GM12865 (cell line): Measurements from ENCODE around the gene FANCC.
"Not testable (repeated sequence)": the region's sequence is repeated elsewhere in the genome, so short reads cannot be mapped to it uniquely, and the experiment has no call there.

Experiments used
- DNase-seq: peaks from one replicate; pipeline ENCODE4 v3.0.0; 2010; ENCODE audit warnings: low read depth
- H3K4me3 ChIP-seq: 2 replicates; pipeline ENCODE4 v1.5.1; 2011; ENCODE audit warnings: mild to moderate bottlenecking, low read depth, low read length, control low read depth
- TF ChIP-seq, protein P1 (sequence below): IDR thresholded peaks from 2 replicates; pipeline ENCODE4 v1.5.1; 2011; ENCODE audit warnings: low read length, control low read depth, low read depth, inconsistent platforms; ENCODE audit not compliant: insufficient read depth; ENCODE audit errors: missing control alignments

Gene FANCC

DNA sequence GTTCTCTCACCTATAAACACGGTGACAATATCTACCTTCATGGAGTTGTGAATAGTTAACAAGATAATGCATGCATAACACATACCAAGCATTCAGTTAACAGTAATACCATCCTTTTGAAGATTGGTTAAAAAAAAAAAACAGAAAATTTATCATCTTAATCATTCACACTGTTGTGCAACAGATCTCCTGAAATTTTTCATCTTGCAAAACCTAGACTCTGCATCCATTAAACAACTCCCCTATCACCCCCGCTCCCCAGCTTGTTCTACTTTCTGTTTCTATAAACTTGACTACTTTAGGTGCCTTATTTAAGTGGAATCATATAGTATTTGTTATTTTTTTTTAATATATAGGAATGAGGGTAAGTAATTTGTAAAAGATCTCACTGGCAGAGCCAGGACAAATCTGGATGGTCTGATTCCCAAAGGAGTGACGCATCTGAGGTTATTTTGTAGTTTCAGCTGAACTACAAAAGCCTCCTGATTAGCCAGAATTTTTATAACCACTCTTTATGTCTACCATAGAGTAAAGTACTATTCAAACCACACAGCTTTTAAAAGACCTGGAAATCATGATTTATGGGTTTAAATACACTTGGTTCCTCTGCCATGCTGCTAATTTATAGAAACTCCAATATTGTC, 93.0 kb downstream of the FANCC start:
- TF ChIP-seq, protein P1, sequence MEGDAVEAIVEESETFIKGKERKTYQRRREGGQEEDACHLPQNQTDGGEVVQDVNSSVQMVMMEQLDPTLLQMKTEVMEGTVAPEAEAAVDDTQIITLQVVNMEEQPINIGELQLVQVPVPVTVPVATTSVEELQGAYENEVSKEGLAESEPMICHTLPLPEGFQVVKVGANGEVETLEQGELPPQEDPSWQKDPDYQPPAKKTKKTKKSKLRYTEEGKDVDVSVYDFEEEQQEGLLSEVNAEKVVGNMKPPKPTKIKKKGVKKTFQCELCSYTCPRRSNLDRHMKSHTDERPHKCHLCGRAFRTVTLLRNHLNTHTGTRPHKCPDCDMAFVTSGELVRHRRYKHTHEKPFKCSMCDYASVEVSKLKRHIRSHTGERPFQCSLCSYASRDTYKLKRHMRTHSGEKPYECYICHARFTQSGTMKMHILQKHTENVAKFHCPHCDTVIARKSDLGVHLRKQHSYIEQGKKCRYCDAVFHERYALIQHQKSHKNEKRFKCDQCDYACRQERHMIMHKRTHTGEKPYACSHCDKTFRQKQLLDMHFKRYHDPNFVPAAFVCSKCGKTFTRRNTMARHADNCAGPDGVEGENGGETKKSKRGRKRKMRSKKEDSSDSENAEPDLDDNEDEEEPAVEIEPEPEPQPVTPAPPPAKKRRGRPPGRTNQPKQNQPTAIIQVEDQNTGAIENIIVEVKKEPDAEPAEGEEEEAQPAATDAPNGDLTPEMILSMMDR, result no peak
- DNase-seq, result no peak
- H3K4me3 ChIP-seq, result no peak overlapping the region

DNA sequence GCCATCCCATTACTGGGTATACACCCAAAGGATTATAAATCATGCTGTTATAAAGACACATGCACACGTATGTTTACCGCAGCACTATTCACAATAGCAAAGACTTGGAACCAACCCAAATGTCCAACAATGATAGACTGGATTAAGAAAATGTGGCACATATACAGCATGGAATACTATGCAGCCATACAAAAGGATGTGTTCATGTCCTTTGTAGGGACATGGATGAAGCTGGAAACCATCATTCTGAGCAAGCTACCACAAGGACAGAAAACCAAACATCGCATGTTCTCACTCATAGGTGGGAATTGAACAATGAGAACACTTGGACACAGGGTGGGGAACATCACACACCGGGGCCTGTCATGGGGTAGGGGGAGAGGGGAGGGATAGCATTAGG, 97.2 kb downstream of the FANCC start:
- not testable (repeated sequence) for H3K4me3 ChIP-seq

DNA sequence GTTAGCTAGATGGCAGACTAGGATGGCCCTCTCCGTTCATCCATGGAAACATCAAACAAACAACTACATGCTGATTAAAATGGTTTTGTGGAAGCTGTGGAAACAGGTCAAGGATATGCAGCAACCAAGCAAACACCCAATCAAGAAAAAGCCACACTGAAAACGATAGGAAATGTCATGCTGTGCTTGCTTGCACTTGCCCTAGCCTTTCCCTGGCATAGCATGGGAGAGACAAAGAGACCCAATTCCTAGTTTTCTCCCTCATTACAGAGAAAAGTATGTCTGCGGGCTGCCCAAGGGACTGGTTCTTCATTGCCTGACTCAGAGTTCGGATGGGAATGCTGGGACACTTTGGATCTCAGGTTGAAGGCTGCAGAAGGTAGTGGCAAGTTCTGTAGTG, 98.7 kb downstream of the FANCC start:
- DNase-seq, result no peak
- TF ChIP-seq, protein P1, result no peak

More for the DNA sequence above, 97.2 kb downstream of the FANCC start:
- DNase-seq, result not testable (repeated sequence)

DNA sequence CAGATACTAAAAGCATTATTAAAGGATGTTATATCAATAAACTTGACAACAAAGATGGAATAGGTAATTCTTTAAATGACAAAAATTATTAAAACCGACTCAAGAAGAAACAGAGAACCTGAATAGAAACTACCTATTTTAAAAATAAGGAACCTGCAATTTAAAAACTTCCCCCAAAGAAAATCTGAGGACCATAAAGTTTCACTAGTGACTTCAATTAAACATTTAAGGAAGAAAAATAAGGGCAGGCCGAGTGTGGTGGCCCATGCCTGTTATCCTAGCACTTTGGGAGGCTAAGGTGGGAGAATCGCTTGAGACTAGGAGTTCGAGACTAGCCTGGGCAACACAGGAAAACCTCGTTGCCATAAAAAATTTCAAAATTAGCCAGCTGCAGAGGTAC, 99.6 kb downstream of the FANCC start:
- no peak overlapping the region for H3K4me3 ChIP-seq
- DNase-seq, result no peak
- TF ChIP-seq, protein P1, result no peak

More for the DNA sequence above, 98.7 kb downstream of the FANCC start:
- no peak overlapping the region for H3K4me3 ChIP-seq

DNA sequence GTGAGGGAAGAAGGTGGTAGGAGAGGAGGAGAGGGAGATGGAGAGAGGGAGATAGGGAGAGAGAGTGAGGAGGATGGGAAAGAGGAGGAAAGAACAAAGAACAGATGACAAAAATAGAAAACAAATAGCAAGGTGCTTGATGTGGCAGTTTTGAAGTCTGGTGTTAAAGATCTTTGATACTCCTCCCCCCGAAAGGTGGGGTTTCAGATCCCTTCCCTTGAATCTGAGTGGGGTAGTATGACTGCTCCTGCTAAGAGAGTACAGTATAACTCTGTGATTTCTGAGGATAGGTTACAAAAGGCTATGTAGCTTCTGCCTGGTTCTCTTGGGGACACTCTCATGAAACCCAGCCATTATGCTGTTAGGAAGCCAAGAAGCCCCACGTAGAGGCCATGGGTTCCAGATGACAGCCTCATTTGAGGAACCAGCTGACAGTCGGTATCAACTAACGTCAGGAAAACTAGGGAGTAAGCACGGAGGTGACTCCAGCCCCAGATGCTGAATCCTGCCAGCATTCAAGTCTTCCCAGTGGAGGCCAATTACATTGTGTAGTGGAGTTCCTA, 102.1 kb downstream of the FANCC start:
- TF ChIP-seq, protein P1, result no peak
- H3K4me3 ChIP-seq, result no peak overlapping the region
- no peak for DNase-seq

DNA sequence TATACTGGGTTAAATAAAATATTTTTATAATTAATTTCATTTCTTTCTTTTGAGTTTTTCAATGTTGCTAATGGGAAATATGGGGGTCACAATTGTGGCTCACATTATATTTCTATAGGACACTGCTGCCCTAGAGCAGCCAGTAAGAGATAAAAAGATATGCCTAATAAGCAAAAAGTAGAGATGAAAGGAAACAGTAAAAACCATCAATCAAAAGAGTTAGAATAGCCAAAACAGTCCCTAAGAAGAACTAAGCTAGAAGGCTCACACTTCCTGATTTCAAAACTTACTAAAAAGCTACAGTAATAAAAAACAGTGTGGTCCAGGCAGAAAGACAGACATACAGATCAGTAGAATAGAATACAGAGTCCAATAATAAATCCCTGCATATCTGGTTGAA, 104.4 kb downstream of the FANCC start:
- H3K4me3 ChIP-seq, result no peak overlapping the region
- TF ChIP-seq, protein P1, result no peak
- DNase-seq, result no peak

DNA sequence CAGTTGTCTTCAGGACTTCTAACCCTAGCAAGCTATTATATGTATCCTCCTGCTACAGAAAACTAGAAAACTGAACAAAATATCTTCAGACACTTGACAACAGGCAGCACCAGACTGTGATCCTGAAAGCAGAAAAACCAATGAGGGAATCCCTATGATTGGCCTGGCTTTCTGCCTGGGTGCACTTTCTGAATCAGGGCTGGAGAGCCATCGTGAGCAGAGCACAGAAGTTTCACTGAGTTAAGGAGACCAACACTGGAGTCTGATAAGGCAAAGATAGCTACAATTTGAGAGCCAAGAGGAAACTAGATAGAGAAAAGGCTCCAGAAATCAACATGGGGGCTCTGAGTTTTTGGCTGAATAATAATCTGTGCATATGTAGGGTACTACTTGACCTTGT, 106.5 kb downstream of the FANCC start:
- no peak overlapping the region for H3K4me3 ChIP-seq
- DNase-seq, result no peak
- TF ChIP-seq, protein P1, result no peak
